ENCODE results near the gene NUDT8. TPM values are rescaled to one million over a fixed set of nuclear protein-coding genes. Genes with fewer than 3 reads are reported as not detected.
"Not testable (repeated sequence)": the region's sequence is repeated elsewhere in the genome, so short reads cannot be mapped to it uniquely, and the experiment has no call there.

NUDT8 gene
- total RNA-seq, 1 experiment from 2014 or later, result 17.0 TPM

- DNase-seq (ENCODE audit: low read depth), result peak; percentile 86
These were observed 648 bp upstream of the NUDT8 start for GRCh38 chr11:67630228-67630942.

GRCh38 chr11:67628710-67629385, 889 bp downstream of the NUDT8 start:
- no peak for DNase-seq (ENCODE audit: low read depth)

GRCh38 chr11:67627812-67628624, 1.7 kb downstream of the NUDT8 start:
- DNase-seq (ENCODE audit: low read depth), result no peak

- DNase-seq (ENCODE audit: low read depth), result no peak
These were observed 2.3 kb downstream of the NUDT8 start for GRCh38 chr11:67627441-67627811.

- DNase-seq (ENCODE audit: low read depth), result no peak
These were observed 2.8 kb downstream of the NUDT8 start for GRCh38 chr11:67626970-67627369.

- DNase-seq (ENCODE audit: low read depth), result not testable (repeated sequence)
These were observed 3.5 kb downstream of the NUDT8 start for GRCh38 chr11:67626131-67626833.

GRCh38 chr11:67623795-67624194, 5.9 kb downstream of the NUDT8 start:
- not testable (repeated sequence) for DNase-seq (ENCODE audit: low read depth)

GRCh38 chr11:67622905-67623304, 6.8 kb downstream of the NUDT8 start:
- DNase-seq (ENCODE audit: low read depth), result not testable (repeated sequence)

GRCh38 chr11:67621928-67622327, 7.8 kb downstream of the NUDT8 start:
- not testable (repeated sequence) for DNase-seq (ENCODE audit: low read depth)

- peak; percentile 46 for DNase-seq (ENCODE audit: low read depth)
These were observed 9.1 kb downstream of the NUDT8 start for GRCh38 chr11:67620621-67621020.

GRCh38 chr11:67619683-67620618, 9.8 kb downstream of the NUDT8 start:
- peak; percentile 62 for DNase-seq (ENCODE audit: low read depth)

GRCh38 chr11:67618901-67619659, 10.7 kb downstream of the NUDT8 start:
- DNase-seq (ENCODE audit: low read depth), result not testable (repeated sequence)

- DNase-seq (ENCODE audit: low read depth), result no peak
These were observed 12.3 kb downstream of the NUDT8 start for GRCh38 chr11:67617243-67617953.

- DNase-seq (ENCODE audit: low read depth), result no peak
These were observed 13.1 kb downstream of the NUDT8 start for GRCh38 chr11:67616431-67617242.

- DNase-seq (ENCODE audit: low read depth), result no peak
These were observed 13.9 kb downstream of the NUDT8 start for GRCh38 chr11:67615728-67616430.

- DNase-seq (ENCODE audit: low read depth), result peak; percentile 37
These were observed 14.7 kb downstream of the NUDT8 start for GRCh38 chr11:67614730-67615714.

Measured in HT1080 (cell line).